ENCODE measurements around the gene SLC10A3. TPM values are rescaled to one million over a fixed set of nuclear protein-coding genes. Genes with fewer than 3 reads are reported as not detected.
A peak's percentile ranks its signal among the peaks of the same experiment; 100 is the strongest.

The SLC10A3 gene
- total and polyA plus RNA-seq, 11 donors: 8.3 to 50.6 (median 15.5) TPM

DNA sequence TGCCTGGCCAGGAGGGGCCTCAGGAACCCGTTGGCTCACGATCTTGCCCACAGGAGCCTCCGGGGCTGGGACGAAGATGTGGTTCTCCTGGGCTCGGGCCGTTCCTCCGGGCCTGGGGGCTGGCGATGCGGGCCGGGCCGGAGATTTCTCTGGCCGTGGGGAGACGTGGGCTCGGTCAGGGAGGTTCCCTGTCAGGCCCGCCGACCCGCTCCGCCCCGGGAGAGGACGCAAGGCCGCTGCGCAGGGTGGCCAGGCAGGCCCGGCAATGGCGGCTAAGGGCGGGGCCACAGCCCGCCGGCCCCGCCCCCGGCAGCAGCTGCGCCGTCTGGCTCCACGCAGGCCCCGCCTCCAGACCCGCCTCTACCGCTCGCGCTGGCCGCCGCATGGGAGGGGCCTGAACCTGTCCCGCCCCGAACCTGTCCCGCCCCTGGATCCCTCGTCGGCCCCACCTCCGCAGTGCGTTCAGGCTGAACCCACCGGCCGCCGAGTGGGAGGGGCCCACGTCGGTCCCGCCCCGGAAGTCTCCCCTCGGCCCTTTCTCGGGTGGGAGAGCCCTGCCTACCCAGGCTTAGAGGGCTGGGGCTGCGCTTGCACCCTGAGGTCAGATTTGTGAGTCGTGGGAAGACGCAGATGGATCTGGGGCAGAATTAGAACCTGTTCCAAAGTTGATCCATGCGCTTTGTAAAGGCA is 25.7 kb upstream of the SLC10A3 start, which contains the start of gene FAM3A:
Gene FAM3A (minus strand): TSS at position 267 of the 690 bp plus-strand sequence. CDS start 460 bp downstream, outside the sequence.
- peak; percentile 94 to 97 (median 95) for DNase-seq
- intact Hi-C loops (cut with DNase I): loop anchor here in 2 of 10 donors (1.0 to 5.0 kb wide), 5 partner anchors 25 to 119 kb away; partner anchors contain the start of genes SLC10A3 (in 2 of the 2), GDI1 (in 1 of the 2), LAGE3 (in 1 of the 2) and RPL10 (in 1 of the 2)
- Histone ChIP-seq H3K27ac (peak within 1 kb of the TSS; percentile 89 to 98 (median 93)), H3K4me1 (peaks cover 0 to 28% (median 10%) of the 10 kb centered on the region in 12 donors), H3K27me3 (peaks cover 0 to 5% (median 0%) of the 10 kb centered on the region in 9 donors), H3K36me3 (peaks cover 0 to 1% (median 0%) of the 10 kb centered on the region in 9 donors), H3K9me3 (no peaks in the 10 kb centered on the region), H3K4me3 (peak within 1 kb of the TSS; percentile 59 to 97 (median 76))
- WGBS, 4 donors: 0 to 51% (median 17%) methylated on average over 18 to 59 of the region's 59 CpGs
- ATAC-seq: peak; percentile 94 to 97 (median 97)
- TF ChIP-seq POLR2A (IDR thresholded peaks at IDR 0.05): peak; percentile 82 to 94
- TF ChIP-seq, protein P1, sequence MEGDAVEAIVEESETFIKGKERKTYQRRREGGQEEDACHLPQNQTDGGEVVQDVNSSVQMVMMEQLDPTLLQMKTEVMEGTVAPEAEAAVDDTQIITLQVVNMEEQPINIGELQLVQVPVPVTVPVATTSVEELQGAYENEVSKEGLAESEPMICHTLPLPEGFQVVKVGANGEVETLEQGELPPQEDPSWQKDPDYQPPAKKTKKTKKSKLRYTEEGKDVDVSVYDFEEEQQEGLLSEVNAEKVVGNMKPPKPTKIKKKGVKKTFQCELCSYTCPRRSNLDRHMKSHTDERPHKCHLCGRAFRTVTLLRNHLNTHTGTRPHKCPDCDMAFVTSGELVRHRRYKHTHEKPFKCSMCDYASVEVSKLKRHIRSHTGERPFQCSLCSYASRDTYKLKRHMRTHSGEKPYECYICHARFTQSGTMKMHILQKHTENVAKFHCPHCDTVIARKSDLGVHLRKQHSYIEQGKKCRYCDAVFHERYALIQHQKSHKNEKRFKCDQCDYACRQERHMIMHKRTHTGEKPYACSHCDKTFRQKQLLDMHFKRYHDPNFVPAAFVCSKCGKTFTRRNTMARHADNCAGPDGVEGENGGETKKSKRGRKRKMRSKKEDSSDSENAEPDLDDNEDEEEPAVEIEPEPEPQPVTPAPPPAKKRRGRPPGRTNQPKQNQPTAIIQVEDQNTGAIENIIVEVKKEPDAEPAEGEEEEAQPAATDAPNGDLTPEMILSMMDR (IDR thresholded peaks at IDR 0.05): no peak

DNA sequence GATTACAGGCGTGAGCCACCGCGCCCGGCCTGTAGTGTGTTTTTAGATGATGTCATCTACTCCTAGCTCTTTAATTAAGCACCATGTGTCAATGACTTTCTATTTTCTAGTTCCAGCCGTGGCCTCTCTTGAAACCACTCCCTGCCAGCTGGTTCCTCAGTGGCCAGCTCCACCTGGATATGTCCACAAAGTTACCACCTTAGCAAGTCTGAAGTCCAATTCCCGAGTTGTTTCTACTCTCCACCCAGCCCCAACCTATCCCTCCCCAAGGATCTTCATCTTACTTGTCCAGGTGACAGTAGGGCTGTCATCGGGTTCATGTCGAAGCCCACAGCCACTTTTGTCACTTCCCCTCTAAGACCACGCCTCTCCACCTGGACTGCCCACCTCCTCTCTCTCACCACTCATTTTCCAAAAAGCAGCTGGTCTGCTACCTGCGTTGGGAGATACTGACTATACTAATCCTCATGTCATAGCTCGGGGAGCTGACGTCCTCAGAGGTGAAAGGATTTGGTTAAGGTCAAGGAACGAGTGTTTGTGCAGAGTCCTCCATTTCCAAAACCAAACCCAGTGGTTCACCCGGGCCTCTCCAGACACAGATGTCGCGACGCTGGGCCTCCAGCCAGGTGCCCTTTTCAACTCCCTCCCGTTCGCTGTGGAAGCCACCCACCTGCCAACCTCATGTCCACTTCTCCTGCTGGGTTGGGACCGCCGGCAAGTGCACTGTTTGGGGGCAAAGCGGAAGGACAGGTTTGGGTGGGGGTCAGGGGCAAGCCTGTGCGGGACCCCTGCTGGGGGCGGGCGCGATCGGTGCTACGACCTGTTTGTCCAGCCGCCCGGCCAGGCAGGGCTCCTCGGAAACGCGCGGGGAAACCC is 24.9 kb upstream of the SLC10A3 start:
- Histone ChIP-seq H3K4me3 (peak overlapping the region; percentile 59 to 97 (median 76)), H3K4me1 (peaks cover 0 to 28% (median 10%) of the 10 kb centered on the region in 12 donors), H3K9me3 (no peaks in the 10 kb centered on the region), H3K27me3 (peaks cover 0 to 5% (median 0%) of the 10 kb centered on the region in 9 donors), H3K27ac (peak overlapping the region; percentile 87 to 98 (median 93)), H3K36me3 (peaks cover 0 to 8% (median 0%) of the 10 kb centered on the region in 9 donors)
- peak in 2 of 4 donors; percentile 1 to 8 for ATAC-seq
- TF ChIP-seq, protein P1 (IDR thresholded peaks at IDR 0.05): no peak
- TF ChIP-seq POLR2A (IDR thresholded peaks at IDR 0.05): no peak
- intact Hi-C loops (cut with DNase I): loop anchor here in 2 of 10 donors (5.0 kb wide), 3 partner anchors 38 to 118 kb away; partner anchors contain the start of genes GDI1 (in 1 of the 2), LAGE3 (in 1 of the 2) and RPL10 (in 1 of the 2)
- 16 to 60% (median 32%) methylated on average over 23 to 34 of the region's 34 CpGs for WGBS, 4 donors
- peak; percentile 27 to 61 (median 48) for DNase-seq

DNA sequence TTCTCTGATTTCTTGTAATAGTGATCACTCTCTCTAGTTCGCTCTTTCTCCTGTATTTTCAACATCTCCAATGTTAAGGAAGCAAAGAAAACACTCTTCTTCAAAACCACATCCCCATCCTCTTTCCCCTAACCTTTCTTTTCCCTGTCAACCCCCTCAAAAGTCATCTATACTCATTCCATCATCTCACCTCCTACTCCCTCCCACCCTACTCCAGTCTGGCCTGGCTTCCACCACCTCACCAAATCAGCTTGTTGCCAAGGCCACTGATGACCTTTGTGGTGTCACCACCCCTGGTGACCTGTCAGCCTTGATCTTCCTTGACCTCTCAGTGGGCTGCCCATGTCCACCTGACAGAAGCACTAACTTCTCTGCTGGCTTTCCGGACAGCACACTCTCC is 23.3 kb upstream of the SLC10A3 start:
- ATAC-seq (no peak), DNase-seq (no peak)
- H3K4me3 ChIP-seq: no peak overlapping the region
- TF ChIP-seq POLR2A (IDR thresholded peaks at IDR 0.05): no peak
- TF ChIP-seq, protein P1 (IDR thresholded peaks at IDR 0.05): no peak
- H3K27ac ChIP-seq: no peak overlapping the region
- peaks cover 0 to 8% (median 0%) of the 10 kb centered on the region in 9 donors for H3K36me3 ChIP-seq
- peaks cover 0 to 10% (median 0%) of the 10 kb centered on the region in 12 donors for H3K9me3 ChIP-seq
- intact Hi-C loops (cut with DNase I): no loop called here
- H3K4me1 ChIP-seq: peaks cover 0 to 28% (median 10%) of the 10 kb centered on the region in 12 donors
- WGBS, 4 donors: 76 to 95% (median 87%) methylated on average over 2 of the region's 2 CpGs
- H3K27me3 ChIP-seq: peaks cover 0 to 8% (median 0%) of the 10 kb centered on the region in 9 donors

Measured in heart left ventricle (tissue), 16 donors.